ENCODE results near the gene LENEP. TPM values are rescaled to one million over a fixed set of nuclear protein-coding genes. Genes with fewer than 3 reads are reported as not detected.
"Not testable (repeated sequence)": the region's sequence is repeated elsewhere in the genome, so short reads cannot be mapped to it uniquely, and the experiment has no call there.

The LENEP gene
- total RNA-seq, 1 donor from 2014 or later: 0.98 TPM

DNA sequence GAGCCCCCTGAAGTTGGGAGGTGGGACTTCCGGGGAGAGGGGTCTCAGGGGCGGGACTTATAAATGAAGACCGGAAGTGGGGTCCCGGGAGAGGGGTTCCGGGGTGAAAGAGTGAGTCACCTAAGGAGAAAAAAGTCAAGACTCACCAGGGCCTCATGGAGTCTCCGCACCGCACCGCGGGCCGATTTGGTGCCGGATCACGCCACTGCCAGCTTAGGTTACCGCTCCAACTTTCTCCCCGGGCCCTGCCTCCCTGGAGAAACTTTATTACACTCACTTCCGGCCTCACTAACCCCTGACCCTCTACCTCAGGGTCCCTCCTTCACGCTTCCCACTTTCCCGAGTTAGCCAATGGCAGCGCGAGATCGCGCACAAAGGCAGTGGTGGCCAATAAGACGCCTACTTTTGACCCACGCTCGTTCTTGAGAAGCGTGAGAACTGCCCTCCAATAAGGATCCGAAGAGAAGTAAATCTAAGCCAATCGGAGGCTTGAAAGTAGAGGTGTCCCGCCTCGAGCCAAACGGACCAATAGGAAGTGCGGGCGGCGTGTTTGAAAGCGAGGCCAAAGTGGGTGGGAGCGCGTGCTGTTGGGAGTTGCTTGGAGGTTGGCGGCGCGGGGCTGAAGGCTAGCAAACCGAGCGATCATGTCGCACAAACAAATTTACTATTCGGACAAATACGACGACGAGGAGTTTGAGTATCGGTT, 19.1 kb upstream of the LENEP start, which contains the start of gene CKS1B:
Gene CKS1B, plus strand, starts transcription at position 580 of the 706 bp plus-strand sequence. Its CDS starts 65 bp downstream, at position 645.
- intact Hi-C loops (cut with micrococcal nuclease): loop anchor here (1.0 to 5.0 kb wide), 13 partner anchors 9 to 1080 kb away; partner anchors contain the start of genes EFNA4, FLAD1, KRTCAP2 and LAMTOR2

DNA sequence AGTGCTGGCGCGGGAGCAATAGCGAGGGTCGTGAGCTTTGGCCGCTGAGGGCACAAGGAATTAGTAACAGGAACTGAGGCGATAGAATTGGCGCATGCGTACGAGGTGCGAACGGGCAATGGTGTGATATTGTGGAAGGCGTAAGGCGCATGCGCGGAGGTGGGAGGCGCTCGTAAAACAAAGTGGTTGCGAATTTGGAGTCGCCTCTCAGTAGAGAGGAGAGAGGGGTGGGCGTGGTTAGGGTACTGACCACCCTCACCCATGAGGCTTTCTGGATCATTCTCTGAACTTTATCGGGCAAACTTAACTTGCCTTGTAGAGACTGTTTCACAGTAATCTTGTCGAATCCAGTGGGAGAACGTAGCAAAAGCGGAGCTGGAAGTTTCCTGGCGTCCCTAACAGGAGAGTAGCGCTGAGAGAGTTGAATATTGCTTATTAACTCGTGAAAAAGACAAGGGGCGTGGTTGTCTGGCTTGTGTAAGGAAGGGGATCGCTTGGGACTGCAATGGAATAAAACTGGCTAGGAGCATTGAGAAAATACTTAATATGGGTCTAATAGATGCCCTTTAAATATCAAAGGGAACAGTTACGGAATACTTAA, 18.5 kb upstream of the LENEP start:
- intact Hi-C loops (cut with micrococcal nuclease): loop anchor here (1.0 to 5.0 kb wide), 13 partner anchors 8 to 1079 kb away; partner anchors contain the start of genes EFNA4, FLAD1, KRTCAP2 and LAMTOR2

DNA sequence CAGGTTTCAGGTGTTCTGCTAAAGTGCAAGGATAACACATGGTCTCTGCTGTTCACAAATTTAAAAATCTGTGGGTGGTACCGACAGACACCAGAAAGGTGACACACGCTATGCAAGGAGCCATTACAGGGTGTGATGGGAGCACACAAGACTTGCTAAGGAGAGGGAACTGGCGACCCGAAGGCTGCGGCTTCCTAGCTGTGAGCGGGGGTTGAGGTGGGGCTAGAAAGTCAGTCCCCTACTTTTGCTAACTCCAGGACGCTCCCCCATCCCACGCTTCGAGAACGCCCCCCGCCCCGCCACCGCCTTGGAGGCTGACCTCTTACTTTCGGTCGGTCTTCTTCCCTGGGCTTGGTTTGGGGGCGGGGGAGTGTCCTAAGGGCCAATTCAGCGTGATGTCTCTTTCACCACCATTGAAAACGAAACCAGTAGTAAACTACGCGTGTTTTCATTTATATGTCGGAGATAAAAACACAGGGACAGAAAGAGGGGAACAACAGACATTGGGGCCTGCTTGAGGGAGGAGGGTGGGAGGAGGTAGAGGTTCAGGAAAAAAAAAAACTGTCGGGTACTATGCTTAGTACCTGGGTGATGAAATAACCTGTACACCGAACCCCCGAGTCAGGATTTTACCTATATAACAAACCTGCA, 17.9 kb upstream of the LENEP start:
- intact Hi-C loops (cut with micrococcal nuclease): no loop called here

DNA sequence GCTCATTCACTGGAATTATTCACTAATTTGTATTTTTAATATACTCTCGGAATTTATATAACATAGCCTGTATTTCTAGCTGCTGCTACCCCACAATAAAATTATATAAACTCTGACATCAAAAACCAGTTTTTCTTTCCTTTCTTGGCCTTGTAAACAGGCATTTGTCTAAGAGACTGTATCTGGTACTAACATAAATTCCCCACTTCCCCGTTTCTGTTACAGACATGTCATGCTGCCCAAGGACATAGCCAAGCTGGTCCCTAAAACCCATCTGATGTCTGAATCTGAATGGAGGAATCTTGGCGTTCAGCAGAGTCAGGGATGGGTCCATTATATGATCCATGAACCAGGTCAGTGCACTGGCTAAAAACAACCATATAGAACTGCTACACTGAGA, 15.6 kb upstream of the LENEP start:
- intact Hi-C loops (cut with micrococcal nuclease): not testable (repeated sequence)

DNA sequence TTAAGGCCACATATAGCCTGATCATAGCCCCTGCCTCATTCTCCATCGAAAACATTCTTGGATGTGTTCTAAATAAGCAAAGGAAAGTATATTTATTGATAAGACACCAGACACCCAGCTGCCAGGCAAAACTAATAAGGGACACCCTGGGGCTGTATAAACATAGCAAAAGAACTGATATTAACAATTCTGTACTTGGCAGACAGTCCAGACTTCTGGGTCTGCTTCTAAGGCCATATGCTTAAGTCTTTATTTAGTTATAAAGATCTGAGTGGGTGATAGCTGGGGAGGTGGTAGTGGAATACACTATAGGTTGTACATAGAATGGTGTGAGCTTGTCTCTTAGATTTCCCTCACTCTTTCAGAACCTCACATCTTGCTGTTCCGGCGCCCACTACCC, 15.0 kb upstream of the LENEP start:
- intact Hi-C loops (cut with micrococcal nuclease): no loop called here

DNA sequence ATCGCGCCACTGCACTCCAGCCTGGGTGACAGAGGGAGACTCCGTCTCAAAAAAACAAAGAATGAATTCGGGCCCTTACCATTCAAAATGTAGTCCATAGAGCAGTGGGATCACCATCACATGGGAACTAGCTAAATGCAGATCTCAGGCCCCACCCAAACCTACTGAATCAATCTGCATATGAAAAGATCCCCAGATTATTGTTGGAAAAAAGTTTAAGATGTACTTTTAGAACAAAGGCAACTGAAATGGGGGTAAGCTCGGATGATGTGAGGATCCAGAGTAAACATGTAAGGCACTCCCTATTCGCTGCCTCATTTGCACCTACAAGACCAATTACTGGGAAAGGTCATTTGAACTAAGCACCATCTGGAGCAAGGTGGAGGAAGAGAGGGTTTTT, 11.0 kb upstream of the LENEP start:
- intact Hi-C loops (cut with micrococcal nuclease): loop anchor here (2.0 kb wide), 1 partner anchor 68 kb away; the partner anchor contains the start of gene ADAM15

DNA sequence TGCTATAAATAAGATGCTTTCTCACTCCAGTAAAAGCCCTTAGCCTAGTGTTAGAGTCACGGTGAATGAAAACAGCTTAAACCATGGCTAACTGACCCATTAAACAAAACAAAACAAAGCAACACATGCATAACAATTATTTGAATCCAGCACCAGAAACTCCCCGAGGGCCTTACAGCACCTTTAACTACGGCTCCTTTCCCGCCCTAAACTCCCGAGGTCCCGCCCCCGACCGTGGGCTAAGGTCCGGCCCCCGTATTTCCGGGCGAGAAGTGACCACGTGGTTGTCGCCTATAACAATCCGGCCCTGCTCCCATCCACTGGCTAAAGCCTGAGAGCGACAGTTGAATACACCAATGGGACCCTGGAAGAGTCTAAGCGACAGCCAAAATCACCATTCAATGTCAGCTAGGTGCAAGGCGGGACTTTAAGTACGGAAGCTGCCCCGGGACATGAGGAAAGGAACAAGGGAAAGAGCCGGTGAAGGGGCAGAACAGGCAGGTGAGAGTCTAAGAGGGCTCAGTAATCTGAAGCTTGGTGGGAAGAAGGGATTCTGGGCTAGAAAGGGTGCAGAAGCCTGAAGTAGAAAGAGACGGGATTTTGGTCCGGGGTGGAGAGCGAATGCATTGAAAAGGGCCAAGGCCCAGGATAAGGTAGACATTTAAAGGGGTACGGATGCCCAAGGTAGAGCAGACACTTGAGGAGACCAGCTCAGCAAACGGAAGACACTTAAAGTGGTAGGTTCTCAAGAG, 10.3 kb upstream of the LENEP start, which contains the start of gene FLAD1:
Gene FLAD1, plus strand, starts transcription at position 448 of the 752 bp plus-strand sequence. CDS start 351 bp downstream, outside the sequence.
- intact Hi-C loops (cut with micrococcal nuclease): loop anchor here (1.0 to 2.0 kb wide), 9 partner anchors 9 to 157 kb away; partner anchors contain the start of genes ADAM15, CKS1B, DPM3 and EFNA4

DNA sequence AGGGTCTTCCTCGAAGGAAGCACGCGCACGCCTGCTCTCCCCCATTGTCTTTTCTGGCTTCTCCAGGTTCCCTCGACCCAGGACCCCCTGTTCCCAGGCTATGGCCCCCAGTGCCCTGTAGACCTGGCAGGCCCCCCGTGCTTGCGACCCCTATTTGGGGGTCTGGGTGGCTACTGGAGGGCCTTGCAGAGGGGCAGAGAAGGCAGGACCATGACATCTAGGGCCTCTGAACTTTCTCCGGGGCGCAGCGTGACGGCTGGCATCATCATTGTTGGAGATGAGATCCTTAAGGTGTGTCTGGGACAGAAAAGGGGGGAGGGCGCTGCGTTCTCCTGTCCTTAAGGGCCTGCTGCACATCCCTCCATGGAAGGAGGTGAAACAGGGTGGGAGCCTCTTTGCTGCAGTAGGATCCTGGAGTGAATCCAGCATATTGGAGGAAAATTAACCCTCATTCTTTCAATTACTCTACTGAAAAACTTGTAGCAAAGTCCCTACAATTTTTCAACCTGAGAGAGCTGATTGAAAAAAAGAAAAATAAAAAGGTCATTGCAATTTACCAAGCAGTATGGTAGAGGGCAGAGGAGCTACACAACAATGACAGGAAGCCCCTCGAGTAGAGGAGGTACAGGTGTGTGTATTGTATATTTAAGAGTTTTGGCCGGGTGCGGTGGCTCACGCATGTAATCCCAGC, 9.5 kb upstream of the LENEP start:
- intact Hi-C loops (cut with micrococcal nuclease): loop anchor here (1.0 to 2.0 kb wide), 9 partner anchors 10 to 156 kb away; partner anchors contain the start of genes ADAM15, CKS1B, DPM3 and EFNA4

DNA sequence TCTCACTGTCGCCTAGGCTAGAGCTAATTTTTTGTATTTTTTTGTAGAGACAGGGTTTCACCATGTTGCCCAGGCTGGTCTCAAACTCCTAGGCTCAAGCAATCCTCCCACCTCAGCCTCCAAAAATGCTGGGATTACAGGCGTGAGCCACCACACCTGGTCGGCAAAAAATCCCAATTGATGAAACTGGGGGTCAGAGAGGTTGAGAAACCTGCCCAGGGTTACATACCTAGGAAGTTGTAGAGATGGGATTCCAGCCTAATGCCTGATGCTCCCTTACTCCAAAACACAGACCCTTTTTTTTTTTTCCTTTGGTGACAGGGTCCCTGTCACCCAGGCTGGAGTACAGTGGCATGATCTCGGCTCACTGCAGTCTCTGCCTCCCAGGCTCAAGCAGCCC, 6.7 kb upstream of the LENEP start:
- intact Hi-C loops (cut with micrococcal nuclease): not testable (repeated sequence)

DNA sequence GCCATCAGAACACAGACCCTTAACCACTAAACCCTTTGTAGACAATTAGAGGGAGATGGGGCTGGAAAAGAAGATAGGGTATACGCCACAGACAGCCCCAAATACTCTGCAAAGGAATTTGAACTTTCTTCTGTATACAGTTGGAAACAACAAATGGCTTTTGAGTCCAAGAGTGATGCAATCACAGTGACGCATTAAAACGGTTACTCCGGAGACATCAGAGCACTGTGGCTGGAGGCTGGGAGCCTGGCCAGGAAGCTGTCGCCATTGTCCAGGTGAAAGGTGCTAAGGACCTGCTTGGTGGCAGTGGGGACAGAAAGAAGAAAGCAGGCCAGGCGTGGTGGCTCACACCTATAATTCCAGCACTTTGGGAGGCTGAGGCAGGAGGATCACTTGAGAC, 6.1 kb upstream of the LENEP start:
- intact Hi-C loops (cut with micrococcal nuclease): no loop called here

DNA sequence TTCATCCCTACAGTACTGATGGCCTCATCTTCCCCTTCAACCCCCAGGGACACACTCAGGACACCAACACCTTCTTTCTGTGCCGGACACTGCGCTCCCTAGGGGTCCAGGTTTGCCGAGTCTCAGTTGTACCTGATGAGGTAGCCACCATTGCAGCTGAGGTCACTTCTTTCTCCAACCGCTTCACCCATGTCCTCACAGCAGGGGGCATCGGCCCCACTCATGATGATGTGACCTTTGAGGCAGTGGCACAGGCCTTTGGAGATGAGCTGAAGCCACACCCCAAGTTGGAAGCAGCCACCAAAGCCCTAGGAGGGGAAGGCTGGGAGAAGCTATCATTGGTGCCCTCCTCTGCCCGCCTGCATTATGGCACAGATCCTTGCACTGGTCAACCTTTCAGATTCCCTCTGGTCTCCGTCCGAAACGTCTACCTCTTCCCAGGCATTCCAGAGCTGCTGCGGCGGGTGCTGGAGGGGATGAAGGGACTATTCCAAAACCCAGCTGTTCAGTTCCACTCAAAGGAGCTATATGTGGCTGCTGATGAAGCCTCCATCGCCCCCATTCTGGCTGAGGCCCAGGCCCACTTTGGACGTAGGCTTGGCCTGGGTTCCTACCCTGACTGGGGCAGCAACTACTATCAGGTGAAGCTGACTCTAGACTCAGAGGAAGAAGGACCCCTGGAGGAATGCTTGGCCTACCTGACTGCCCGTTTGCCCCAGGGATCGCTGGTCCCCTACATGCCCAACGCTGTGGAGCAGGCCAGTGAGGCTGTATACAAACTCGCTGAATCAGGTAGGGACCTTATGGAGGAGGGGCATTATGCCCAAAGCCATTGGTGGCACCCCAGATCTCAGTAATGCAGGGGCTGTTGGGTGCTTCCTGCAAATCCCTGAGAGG, 5.1 kb upstream of the LENEP start:
- intact Hi-C loops (cut with micrococcal nuclease): no loop called here

DNA sequence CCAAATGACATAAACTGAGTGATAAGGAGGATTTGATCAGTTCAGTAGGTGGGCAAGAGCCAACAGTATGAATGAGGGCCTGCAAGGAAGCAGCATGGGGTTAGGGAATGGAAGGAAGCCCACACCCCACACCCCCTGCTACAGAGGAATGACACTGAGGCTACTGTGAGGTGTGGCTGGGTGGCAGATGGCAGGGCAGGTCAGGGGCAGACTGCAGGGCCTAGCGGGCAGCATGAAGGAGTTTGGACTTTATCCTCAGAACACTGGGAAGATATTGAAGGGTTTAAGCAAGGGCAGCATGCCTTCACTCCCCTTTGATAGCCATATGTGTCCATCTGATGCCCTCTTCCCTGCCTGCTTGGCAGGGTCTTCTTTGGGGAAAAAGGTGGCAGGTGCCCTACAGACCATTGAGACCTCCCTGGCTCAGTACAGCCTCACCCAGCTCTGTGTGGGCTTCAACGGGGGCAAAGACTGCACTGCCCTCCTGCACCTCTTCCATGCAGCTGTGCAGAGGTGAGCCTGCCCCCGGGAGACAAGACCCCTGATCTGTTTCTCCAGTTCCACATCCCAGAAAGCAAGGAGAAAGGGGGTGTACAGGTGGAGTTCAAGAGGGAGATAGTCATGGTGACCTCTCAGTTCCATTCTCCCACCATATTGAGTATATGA, 4.1 kb upstream of the LENEP start:
- intact Hi-C loops (cut with micrococcal nuclease): no loop called here

DNA sequence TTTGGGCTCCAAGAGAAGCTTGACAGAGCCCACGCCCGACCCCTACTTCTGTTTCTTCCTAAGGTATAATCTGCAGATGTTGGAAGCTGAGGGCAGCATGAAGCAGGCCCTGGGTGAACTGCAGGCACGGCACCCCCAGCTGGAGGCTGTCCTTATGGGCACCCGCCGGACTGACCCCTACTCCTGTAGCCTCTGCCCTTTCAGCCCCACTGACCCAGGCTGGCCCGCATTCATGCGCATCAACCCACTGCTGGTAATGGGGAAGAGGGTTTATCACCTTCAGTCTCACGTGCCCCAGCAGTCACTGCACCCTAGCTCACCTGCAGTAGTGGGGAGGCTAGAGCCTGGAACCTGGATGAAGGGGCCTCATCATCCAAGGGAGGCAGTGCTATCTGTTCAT, 3.1 kb upstream of the LENEP start:
- intact Hi-C loops (cut with micrococcal nuclease): no loop called here

DNA sequence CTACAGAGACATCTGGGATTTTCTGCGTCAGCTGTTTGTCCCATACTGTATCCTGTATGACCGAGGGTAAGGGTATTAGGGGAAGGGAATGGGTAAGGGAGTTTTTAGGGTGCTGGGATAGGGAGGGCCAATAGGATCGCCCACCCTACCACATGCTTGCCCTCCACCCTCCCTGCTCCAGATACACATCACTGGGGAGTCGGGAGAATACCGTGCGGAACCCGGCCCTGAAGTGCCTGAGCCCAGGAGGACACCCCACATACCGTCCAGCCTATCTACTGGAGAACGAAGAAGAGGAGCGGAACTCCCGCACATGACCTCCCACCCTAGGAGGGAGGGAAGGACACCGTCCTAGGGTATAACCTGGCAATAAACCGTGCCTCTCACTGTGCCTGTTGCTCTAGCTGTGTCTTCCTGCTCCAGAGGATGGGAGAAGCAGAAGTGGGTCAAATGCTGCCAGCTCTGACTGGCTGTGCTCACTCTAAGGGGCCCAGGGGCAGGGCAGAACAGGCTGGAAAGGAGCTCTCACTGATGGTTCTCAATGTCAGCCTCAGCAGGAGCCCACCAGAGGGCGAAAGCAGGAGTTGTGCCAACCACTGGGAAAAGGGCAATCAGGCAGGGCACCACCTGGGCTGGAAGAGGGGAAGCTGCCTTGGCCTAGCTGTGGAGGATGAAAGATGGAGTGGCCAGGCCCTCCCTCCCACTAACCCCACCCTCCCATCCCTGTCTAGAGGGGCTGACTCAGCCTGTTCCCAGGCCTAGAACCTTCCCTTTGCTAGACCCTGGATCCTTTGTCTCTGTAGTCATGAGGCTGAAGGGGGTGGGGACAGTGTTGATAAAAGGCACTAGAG, 440 bp upstream of the LENEP start:
- intact Hi-C loops (cut with micrococcal nuclease): no loop called here

DNA sequence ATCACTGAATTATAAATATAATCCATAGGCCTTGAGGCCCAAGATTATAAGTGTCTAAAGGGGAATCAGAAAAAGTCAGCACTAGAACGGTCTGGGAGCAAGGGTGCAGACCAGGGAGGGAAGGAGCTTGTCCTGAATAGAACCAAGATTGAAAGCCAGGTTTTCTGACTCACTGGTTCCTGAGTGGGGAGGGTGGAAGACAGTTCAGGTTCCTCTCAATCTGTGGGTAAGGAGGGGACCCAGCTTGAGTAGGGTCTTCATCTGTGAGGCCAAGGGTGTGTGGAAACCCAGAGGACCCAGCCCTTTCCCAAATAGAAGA, 842 bp downstream of the LENEP start:
- intact Hi-C loops (cut with micrococcal nuclease): no loop called here

DNA sequence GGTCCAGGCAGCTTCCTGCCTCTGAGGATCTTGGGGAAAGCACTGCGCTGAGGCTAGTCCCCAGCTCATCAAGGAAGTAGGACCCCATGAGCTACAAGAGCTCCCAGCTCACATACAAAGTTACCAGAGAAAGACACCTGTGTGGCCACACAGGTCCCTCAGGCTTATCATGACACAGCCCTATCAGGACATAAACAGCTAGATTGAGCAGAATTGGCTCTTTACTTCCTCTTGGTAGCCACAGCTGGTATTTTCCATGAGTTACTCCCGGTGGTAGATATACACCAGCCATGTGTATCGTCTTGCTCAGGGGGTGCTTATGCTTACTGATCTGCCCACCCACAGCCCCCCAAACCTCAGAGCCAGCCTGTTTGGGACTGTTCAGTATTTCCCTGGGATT, 1.2 kb downstream of the LENEP start:
- intact Hi-C loops (cut with micrococcal nuclease): no loop called here

DNA sequence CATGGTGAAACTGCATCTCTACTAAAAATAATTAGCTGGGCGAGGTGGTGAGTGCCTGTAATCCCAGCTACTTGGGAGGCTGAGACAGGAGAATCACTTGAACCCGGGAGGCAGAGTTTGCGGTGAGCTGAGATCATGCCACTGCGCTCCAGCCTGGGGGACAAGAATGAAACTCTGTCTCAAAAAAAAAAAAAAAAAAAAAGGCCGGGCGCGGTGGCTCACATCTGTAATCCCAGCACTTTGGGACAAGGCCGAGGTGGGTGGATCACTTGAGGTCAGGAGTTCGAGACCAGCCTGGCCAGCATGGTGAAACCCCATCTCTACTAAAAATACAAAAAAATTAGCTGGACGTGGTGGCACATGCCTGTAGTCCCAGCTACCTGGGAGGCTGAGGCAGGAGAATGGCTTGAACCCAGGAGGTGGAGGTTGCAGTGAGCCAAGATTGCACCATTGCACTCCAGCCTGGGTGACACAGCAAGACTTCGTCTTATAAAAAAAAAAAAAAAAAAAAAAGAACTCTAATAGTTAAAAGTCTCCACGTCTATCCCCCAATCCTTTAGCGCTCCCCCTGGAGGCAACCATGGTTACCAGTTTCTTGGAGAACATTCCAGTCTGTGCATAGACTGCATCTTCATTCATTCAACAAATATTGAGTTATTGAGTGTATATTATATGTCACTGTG, 2.1 kb downstream of the LENEP start:
- intact Hi-C loops (cut with micrococcal nuclease): not testable (repeated sequence)
